Epithelial cell of esophagus (primary cell): ENCODE measurements around the gene NELL1.

Experiments
- DNase-seq: peaks from one replicate; pipeline ENCODE4 v3.0.0; 2010; ENCODE audit warnings: low read depth
- H3K4me3 ChIP-seq: 2 replicates; pipeline ENCODE4 v1.5.1; 2011; ENCODE audit warnings: mild to moderate bottlenecking, low read length, control low read depth
- CTCF ChIP-seq: IDR thresholded peaks from 2 replicates; pipeline ENCODE4 v1.5.1; 2011; ENCODE audit warnings: low read depth, mild to moderate bottlenecking, low read length, control low read depth, inconsistent platforms; ENCODE audit not compliant: insufficient read depth; ENCODE audit errors: missing control alignments

Gene NELL1

GRCh38 chr11:21278840-21279239 is 609.5 kb downstream of the NELL1 start:
- no peak for DNase-seq
- TF ChIP-seq CTCF = no peak

GRCh38 chr11:21285104-21285503 is 615.7 kb downstream of the NELL1 start:
- no peak overlapping the region for H3K4me3 ChIP-seq
- no peak for TF ChIP-seq CTCF
- no peak for DNase-seq

More at GRCh38 chr11:21278840-21279239, 609.5 kb downstream of the NELL1 start:
- H3K4me3 ChIP-seq = no peak overlapping the region

GRCh38 chr11:21289686-21290085 is 620.3 kb downstream of the NELL1 start:
- no peak for DNase-seq

GRCh38 chr11:21295508-21295907 is 626.1 kb downstream of the NELL1 start:
- DNase-seq = no peak
- no peak for TF ChIP-seq CTCF
- H3K4me3 ChIP-seq = no peak overlapping the region

More at GRCh38 chr11:21289686-21290085, 620.3 kb downstream of the NELL1 start:
- TF ChIP-seq CTCF = no peak
- H3K4me3 ChIP-seq = no peak overlapping the region

- DNase-seq = no peak
- no peak for TF ChIP-seq CTCF
Observed at GRCh38 chr11:21301981-21302380, 632.6 kb downstream of the NELL1 start.

GRCh38 chr11:21306739-21307358 is 637.5 kb downstream of the NELL1 start:
- no peak overlapping the region for H3K4me3 ChIP-seq
- DNase-seq = no peak
- TF ChIP-seq CTCF = no peak

More at GRCh38 chr11:21301981-21302380, 632.6 kb downstream of the NELL1 start:
- no peak overlapping the region for H3K4me3 ChIP-seq

GRCh38 chr11:21307874-21308273 is 638.5 kb downstream of the NELL1 start:
- DNase-seq = peak; percentile 2
- no peak for TF ChIP-seq CTCF
- no peak overlapping the region for H3K4me3 ChIP-seq
